ENCODE results near the gene ITGA8.

- TF ChIP-seq, protein P1, sequence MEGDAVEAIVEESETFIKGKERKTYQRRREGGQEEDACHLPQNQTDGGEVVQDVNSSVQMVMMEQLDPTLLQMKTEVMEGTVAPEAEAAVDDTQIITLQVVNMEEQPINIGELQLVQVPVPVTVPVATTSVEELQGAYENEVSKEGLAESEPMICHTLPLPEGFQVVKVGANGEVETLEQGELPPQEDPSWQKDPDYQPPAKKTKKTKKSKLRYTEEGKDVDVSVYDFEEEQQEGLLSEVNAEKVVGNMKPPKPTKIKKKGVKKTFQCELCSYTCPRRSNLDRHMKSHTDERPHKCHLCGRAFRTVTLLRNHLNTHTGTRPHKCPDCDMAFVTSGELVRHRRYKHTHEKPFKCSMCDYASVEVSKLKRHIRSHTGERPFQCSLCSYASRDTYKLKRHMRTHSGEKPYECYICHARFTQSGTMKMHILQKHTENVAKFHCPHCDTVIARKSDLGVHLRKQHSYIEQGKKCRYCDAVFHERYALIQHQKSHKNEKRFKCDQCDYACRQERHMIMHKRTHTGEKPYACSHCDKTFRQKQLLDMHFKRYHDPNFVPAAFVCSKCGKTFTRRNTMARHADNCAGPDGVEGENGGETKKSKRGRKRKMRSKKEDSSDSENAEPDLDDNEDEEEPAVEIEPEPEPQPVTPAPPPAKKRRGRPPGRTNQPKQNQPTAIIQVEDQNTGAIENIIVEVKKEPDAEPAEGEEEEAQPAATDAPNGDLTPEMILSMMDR (IDR thresholded peaks at IDR 0.05) = no peak
- no peak for TF ChIP-seq POLR2A (IDR thresholded peaks at IDR 0.05)
These were observed 113.3 kb downstream of the ITGA8 start for GRCh38 chr10:15606377-15606776.

Data from heart left ventricle (tissue), 13 donors.